ENCODE measurements around the gene RPAP2. TPM values are rescaled to one million over a fixed set of nuclear protein-coding genes. Genes with fewer than 3 reads are reported as not detected.
A peak's percentile ranks its signal among the peaks of the same experiment; 100 is the strongest.

RPAP2 gene
- total and polyA plus RNA-seq, 10 of the 15 experiments (the other 5 are each of a cell fraction or from before 2014, with no cell fraction given): 11.4 to 39.5 (median 21.7) TPM

DNA sequence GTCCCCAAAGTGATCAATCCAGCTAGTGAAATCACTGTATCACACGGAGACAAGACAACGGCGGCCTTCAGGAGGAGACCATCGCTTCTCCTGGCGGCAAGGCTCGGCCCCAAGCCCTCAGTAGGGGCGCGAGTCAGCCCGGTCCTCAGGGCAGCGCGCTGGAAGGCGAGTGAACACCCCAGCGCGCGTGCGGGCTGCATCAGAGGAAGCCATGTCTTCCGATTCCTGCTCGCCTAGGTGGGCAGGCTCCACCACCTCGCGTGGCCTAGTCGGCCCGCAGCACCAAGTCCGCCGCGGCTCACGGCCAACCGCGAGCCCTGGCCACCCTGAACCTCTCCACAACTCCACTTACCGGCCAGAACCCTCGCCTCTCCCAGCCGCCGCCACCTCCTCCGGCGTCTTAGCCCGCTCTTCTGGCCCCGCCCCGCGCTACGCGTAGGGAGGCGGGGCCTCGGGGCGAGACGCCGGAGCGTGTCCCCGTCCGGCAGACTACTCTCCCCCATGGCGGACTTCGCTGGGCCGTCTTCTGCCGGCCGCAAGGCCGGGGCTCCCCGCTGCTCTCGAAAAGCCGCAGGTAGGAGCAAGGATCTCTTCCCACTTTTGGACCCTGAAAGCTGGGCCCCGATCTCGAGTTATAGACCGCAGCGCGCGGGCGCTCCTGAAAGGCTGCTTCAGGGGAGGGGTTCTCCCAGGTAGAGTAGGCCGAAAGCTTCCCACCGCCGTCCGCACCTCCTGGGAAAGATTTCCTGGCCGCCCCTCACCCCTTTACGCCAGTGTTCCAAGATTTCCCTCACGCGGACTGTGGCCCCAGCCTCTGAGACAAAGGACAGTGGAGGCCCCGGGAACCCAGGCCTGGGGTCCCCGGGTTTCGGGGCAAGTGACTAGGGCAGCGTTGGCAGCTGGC lies at the start of gene RPAP2, which contains the start of gene GLMN (continued):
- TF ChIP-seq E2F8 (IDR thresholded peaks at IDR 0.05; ENCODE audit: low read depth, partially characterized antibody): no peak
- TF ChIP-seq SMAD5 (IDR thresholded peaks at IDR 0.05; ENCODE audit: low read depth): peak; percentile 88; the same call in 1 of the 2 replicates
- no peak for TF ChIP-seq ASH2L (IDR thresholded peaks at IDR 0.05; ENCODE audit: borderline replicate concordance, low read depth)
- no peak for TF ChIP-seq ATF2 (IDR thresholded peaks at IDR 0.05; ENCODE audit: low read length)
- no peak for TF ChIP-seq IKZF2 (IDR thresholded peaks at IDR 0.05)
- 0 out of 2 replicates have a peak, but pooled peaks have one; percentile 5 for TF ChIP-seq ZSCAN29 (IDR thresholded peaks at IDR 0.05)
- TF ChIP-seq, protein P1, sequence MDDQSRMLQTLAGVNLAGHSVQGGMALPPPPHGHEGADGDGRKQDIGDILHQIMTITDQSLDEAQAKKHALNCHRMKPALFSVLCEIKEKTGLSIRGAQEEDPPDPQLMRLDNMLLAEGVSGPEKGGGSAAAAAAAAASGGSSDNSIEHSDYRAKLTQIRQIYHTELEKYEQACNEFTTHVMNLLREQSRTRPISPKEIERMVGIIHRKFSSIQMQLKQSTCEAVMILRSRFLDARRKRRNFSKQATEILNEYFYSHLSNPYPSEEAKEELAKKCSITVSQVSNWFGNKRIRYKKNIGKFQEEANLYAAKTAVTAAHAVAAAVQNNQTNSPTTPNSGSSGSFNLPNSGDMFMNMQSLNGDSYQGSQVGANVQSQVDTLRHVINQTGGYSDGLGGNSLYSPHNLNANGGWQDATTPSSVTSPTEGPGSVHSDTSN (IDR thresholded peaks at IDR 0.05; ENCODE audit: insufficient replicate concordance, low read depth, low read length): no peak
- peak; percentile 50 for TF ChIP-seq ZNF687 (IDR thresholded peaks at IDR 0.05)
- TF ChIP-seq MXI1 (IDR thresholded peaks at IDR 0.05; ENCODE audit: low read depth, low read length): peak; percentile 66
- TF ChIP-seq, protein P2, sequence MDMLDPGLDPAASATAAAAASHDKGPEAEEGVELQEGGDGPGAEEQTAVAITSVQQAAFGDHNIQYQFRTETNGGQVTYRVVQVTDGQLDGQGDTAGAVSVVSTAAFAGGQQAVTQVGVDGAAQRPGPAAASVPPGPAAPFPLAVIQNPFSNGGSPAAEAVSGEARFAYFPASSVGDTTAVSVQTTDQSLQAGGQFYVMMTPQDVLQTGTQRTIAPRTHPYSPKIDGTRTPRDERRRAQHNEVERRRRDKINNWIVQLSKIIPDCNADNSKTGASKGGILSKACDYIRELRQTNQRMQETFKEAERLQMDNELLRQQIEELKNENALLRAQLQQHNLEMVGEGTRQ (IDR thresholded peaks at IDR 0.05; ENCODE audit: borderline replicate concordance, low read depth, low read length): no peak
- no peak for TF ChIP-seq SREBF2 (IDR thresholded peaks at IDR 0.05; ENCODE audit: low read length)
- TF ChIP-seq, protein P3, sequence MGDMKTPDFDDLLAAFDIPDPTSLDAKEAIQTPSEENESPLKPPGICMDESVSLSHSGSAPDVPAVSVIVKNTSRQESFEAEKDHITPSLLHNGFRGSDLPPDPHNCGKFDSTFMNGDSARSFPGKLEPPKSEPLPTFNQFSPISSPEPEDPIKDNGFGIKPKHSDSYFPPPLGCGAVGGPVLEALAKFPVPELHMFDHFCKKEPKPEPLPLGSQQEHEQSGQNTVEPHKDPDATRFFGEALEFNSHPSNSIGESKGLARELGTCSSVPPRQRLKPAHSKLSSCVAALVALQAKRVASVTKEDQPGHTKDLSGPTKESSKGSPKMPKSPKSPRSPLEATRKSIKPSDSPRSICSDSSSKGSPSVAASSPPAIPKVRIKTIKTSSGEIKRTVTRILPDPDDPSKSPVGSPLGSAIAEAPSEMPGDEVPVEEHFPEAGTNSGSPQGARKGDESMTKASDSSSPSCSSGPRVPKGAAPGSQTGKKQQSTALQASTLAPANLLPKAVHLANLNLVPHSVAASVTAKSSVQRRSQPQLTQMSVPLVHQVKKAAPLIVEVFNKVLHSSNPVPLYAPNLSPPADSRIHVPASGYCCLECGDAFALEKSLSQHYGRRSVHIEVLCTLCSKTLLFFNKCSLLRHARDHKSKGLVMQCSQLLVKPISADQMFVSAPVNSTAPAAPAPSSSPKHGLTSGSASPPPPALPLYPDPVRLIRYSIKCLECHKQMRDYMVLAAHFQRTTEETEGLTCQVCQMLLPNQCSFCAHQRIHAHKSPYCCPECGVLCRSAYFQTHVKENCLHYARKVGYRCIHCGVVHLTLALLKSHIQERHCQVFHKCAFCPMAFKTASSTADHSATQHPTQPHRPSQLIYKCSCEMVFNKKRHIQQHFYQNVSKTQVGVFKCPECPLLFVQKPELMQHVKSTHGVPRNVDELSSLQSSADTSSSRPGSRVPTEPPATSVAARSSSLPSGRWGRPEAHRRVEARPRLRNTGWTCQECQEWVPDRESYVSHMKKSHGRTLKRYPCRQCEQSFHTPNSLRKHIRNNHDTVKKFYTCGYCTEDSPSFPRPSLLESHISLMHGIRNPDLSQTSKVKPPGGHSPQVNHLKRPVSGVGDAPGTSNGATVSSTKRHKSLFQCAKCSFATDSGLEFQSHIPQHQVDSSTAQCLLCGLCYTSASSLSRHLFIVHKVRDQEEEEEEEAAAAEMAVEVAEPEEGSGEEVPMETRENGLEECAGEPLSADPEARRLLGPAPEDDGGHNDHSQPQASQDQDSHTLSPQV (IDR thresholded peaks at IDR 0.05): no peak
- no peak for TF ChIP-seq KDM1A (IDR thresholded peaks at IDR 0.05; ENCODE audit: borderline replicate concordance)
